AG10803 (cell line): ENCODE data around the gene CCM2.

Experiments used
- DNase-seq: peaks from one replicate; pipeline ENCODE4 v3.0.0; 2010; ENCODE audit warnings: low read depth
- H3K4me3 ChIP-seq: 2 replicates; pipeline ENCODE4 v1.5.1; 2011; ENCODE audit warnings: mild to moderate bottlenecking, low read length, control low read depth
- TF ChIP-seq, protein P1 (sequence below): conservative IDR thresholded peaks from 2 replicates; pipeline ENCODE4 v1.5.1; 2011; ENCODE audit warnings: mild to moderate bottlenecking, low read length, control low read depth, inconsistent platforms

Gene CCM2

DNA sequence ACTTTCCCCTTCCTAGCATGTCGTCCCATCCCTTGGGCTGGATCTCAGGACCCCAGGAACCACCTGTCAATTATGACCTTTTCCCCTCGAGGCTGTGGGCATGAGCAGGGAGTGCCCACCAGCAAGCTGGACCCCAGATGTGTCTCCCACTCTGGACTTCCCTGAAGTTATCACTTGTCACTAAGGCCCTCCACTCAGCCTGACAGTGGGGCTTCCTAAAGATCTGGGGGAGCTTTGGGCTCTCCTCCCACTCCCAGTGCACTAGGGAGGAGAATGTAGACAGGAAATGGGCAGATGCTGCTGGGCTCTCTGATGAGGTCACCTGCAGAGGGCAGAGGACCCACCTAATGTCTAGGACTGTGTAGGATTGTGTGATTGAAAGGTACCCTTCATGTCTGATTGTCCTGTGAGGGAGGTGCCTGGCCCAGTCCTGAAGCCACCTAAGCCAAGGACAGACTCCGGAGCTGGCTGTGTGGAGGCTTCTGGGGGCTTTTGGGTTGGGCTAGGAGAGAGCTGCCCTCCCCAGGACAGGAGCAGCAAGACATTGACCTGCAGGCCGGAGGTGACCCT is 39.9 kb upstream of the CCM2 start:
- TF ChIP-seq, protein P1, sequence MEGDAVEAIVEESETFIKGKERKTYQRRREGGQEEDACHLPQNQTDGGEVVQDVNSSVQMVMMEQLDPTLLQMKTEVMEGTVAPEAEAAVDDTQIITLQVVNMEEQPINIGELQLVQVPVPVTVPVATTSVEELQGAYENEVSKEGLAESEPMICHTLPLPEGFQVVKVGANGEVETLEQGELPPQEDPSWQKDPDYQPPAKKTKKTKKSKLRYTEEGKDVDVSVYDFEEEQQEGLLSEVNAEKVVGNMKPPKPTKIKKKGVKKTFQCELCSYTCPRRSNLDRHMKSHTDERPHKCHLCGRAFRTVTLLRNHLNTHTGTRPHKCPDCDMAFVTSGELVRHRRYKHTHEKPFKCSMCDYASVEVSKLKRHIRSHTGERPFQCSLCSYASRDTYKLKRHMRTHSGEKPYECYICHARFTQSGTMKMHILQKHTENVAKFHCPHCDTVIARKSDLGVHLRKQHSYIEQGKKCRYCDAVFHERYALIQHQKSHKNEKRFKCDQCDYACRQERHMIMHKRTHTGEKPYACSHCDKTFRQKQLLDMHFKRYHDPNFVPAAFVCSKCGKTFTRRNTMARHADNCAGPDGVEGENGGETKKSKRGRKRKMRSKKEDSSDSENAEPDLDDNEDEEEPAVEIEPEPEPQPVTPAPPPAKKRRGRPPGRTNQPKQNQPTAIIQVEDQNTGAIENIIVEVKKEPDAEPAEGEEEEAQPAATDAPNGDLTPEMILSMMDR, result no peak
- DNase-seq, result no peak
- no peak overlapping the region for H3K4me3 ChIP-seq

DNA sequence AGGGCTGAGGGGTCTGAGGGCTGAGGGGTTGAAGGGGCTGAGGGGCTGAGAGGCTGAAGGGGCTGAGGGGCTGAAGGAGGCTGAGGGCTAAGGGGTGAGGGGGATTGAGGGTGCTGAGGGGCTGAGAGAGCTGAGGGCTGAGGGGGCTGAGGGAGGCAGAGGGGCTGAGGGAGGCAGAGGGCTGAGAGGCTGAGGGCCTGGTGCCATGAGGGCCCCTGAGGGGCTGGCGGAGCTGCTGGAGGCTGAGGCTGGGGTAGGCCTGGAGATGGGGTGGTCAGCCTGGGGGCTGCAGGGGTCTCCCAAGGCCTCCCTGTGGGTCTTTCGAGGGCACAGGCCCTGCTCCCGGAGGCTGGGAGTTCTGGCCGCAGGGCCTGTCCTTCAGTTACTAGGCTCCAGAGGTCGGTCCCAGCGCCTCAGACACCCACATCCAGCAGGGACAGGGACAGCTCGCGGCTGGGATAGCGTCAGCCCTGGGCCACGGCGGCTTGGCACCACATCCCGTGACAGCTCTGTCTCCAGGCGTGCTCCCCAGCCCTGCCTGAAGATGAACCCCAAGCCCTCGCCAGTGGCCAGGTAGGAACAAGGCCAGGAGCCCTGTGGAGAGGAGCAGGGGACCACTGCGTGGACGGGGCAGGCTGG is 38.0 kb upstream of the CCM2 start:
- TF ChIP-seq, protein P1, result no peak
- no peak for DNase-seq
- H3K4me3 ChIP-seq, result no peak overlapping the region

DNA sequence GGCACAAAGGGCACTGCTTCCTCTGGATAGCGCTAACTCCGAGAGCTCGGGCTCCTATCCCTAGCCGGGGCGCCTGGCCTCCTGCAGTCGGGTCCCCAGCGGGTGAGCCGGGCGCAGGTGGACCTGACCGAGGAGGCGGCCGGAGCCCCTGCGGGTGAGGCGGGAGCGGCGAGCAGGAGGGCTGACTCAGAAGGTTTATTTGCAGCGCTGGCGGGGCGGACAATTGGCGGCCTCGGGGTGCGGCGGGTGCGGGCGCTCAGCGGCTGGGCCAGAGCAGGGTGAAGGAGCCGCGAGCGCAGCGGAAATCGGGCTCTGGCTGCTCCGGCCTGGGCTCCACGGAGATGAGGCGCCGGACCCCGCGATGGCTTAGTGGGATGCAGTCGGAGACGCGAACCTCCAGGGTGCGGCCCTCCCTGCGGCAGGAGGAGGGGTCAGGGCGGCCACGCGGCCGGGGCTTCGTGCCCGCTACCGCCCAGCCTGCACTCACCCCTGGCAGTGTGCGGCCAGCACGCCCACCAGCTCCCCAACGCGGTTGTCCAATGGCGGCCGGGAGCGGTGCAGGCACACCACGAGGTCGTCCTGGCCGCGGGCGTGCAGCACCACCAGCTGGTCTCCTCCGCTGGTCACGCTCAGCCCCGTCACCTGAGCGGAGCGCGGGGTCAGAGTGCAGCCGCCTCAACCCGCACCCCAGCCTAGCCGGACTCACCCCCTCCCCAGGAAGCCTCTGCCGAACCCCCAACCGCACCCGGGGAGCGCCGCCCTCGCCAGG is 37.3 kb upstream of the CCM2 start:
- TF ChIP-seq, protein P1, result no peak
- no peak for DNase-seq
- peak overlapping the region; percentile 36 for H3K4me3 ChIP-seq

DNA sequence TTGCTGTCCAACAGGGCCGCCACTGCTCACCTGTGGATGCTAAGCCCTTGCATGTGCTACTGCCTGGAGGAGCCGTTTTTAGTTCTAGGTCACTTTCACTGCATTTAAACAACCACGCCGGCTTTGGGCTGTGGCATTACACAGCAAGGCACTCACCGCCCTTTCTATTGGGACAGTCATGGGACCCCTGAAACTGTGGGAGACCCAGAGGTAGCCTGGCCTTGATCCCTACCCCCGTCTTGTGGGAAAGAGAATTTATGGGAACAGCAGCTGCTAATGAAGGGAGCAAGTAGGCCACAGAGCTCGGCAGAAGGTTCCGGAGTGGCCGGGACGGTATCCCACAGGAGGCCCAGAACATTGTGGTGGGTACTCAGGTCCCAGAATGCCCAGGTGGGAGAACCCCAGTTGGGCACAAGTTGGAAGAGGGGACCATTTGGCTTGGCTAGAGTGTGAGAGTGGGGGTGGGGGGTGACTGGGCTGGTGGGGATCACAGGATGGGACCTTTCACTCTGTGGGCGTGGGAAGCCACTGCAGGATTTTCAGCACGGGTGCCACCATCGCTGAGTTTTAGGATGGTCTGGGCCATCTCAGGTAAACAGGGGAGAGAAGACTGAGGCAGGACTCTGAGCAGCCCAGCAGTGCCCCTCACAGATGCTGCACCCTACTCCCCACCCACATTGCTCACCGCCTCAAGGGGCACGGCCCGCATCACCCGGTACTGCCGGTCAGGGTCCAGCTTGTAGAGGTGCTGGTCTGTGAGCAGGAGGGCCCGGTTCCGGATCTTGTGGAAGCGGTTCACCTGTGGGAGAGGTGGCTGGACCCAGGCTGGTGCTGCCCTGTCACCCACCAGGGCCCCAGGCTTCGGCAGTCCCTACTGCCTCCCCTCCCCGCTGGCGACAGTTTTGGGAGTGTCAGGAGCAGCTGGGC is 36.4 kb upstream of the CCM2 start:
- no peak for DNase-seq
- H3K4me3 ChIP-seq, result no peak overlapping the region
- TF ChIP-seq, protein P1, result no peak

DNA sequence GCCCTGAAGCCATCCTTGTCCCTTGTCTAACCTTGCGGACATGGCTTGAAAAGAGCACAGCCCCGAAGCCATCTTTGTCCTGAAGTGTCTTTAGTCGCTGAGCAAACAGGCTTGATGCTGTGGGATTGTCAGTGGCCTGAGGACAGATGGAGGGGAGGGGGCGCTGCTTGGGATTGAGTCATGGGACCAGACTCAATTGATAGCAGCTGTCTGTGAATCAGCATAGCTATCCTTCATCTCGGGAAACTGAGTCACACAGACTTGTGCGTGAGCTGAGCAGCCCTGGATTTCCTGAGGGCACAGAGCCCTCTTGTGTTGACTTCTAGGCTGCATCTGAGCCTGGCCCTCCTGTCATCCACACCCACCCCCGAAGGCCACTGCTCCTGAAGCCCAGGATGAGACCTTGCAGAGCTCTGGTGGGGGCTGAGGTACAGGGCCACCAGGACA is 35.6 kb upstream of the CCM2 start:
- TF ChIP-seq, protein P1, result peak; percentile 32
- no peak for DNase-seq
- H3K4me3 ChIP-seq, result no peak overlapping the region

DNA sequence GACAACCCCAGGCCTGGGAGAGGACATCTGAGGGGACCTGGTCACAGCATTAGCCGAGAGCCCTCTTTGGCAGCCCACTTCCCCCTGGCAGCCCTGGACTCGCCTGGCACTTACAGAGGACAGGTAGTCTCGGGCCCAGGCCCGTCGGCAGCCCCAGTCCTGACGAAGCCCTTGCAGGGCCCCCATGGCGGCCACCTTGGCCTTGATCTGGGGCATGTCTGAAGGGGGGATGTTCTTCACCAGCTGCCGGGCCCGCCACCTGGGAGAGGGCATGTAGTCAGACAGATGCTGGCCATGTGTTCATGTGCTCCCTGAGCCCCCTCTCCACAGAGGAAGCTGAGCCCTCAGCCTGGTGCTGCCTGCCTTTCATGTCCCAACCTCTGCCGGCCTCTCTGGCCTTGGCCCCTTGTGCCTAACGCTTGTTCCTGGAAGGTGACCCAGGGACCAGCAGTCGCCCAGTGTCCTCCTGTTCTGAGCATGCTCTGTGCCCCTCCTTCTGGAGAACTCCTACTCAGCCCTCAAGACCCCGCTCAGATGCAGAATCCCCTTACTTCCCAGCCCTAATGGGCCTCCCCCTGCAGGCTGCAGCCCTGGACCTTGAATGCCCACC is 35.1 kb upstream of the CCM2 start:
- no peak overlapping the region for H3K4me3 ChIP-seq
- TF ChIP-seq, protein P1, result no peak

More for the DNA sequence above, 35.1 kb upstream of the CCM2 start:
- no peak for DNase-seq
